ENCODE data around the gene DHDH. TPM values are rescaled to one million over a fixed set of nuclear protein-coding genes. Genes with fewer than 3 reads are reported as not detected.

DHDH gene
- total RNA-seq, 1 donor from 2014 or later = 1.4 TPM

GRCh38 chr19:48966541-48967345 is 33.2 kb downstream of the DHDH start:
- Mint-ChIP-seq H3K27ac (peak overlapping the region; percentile 97), H3K36me3 (peaks cover 23% of the 10 kb centered on the region), H3K9me3 (no peaks in the 10 kb centered on the region), H3K4me3 (peak overlapping the region; percentile 98), H3K4me1 (ENCODE audit: unreplicated experiment) (peaks cover 29% of the 10 kb centered on the region), H3K27me3 (peaks cover 3% of the 10 kb centered on the region)
- no peak for DNase-seq (ENCODE audit: extremely low spot score, unreplicated experiment)
- TF ChIP-seq CTCF (conservative IDR thresholded peaks at IDR 0.05) = no peak

- no peak for DNase-seq (ENCODE audit: extremely low spot score, unreplicated experiment)
- H3K4me3 Mint-ChIP-seq = peak overlapping the region; percentile 98
Measured at GRCh38 chr19:48967346-48968178, 34.1 kb downstream of the DHDH start.

GRCh38 chr19:48968179-48968661 is 34.7 kb downstream of the DHDH start:
- DNase-seq (ENCODE audit: extremely low spot score, unreplicated experiment) = no peak
- H3K4me3 Mint-ChIP-seq = peak overlapping the region; percentile 98

More at GRCh38 chr19:48967346-48968178, 34.1 kb downstream of the DHDH start:
- H3K27ac Mint-ChIP-seq = peak overlapping the region; percentile 97
- H3K27me3 Mint-ChIP-seq = peaks cover 3% of the 10 kb centered on the region
- peaks cover 25% of the 10 kb centered on the region for H3K4me1 Mint-ChIP-seq (ENCODE audit: unreplicated experiment)
- H3K36me3 Mint-ChIP-seq = peaks cover 23% of the 10 kb centered on the region
- no peak for TF ChIP-seq CTCF (conservative IDR thresholded peaks at IDR 0.05)
- H3K9me3 Mint-ChIP-seq = no peaks in the 10 kb centered on the region

GRCh38 chr19:48968813-48969218 is 35.3 kb downstream of the DHDH start:
- no peak for TF ChIP-seq CTCF (conservative IDR thresholded peaks at IDR 0.05)

More at GRCh38 chr19:48968179-48968661, 34.7 kb downstream of the DHDH start:
- Mint-ChIP-seq H3K27ac (peak overlapping the region; percentile 73), H3K9me3 (no peaks in the 10 kb centered on the region), H3K4me1 (ENCODE audit: unreplicated experiment) (peaks cover 25% of the 10 kb centered on the region), H3K36me3 (peaks cover 23% of the 10 kb centered on the region), H3K27me3 (peaks cover 3% of the 10 kb centered on the region)
- no peak for TF ChIP-seq CTCF (conservative IDR thresholded peaks at IDR 0.05)

GRCh38 chr19:48969276-48970138 is 36.0 kb downstream of the DHDH start:
- Mint-ChIP-seq H3K4me3 (no peak overlapping the region), H3K4me1 (ENCODE audit: unreplicated experiment) (peaks cover 13% of the 10 kb centered on the region), H3K9me3 (no peaks in the 10 kb centered on the region), H3K27ac (no peak overlapping the region), H3K36me3 (peaks cover 23% of the 10 kb centered on the region), H3K27me3 (peaks cover 3% of the 10 kb centered on the region)
- DNase-seq (ENCODE audit: extremely low spot score, unreplicated experiment) = no peak
- no peak for TF ChIP-seq CTCF (conservative IDR thresholded peaks at IDR 0.05)

More at GRCh38 chr19:48968813-48969218, 35.3 kb downstream of the DHDH start:
- H3K36me3 Mint-ChIP-seq = peaks cover 23% of the 10 kb centered on the region
- H3K4me3 Mint-ChIP-seq = no peak overlapping the region
- peaks cover 3% of the 10 kb centered on the region for H3K27me3 Mint-ChIP-seq
- no peak overlapping the region for H3K27ac Mint-ChIP-seq
- no peak for DNase-seq (ENCODE audit: extremely low spot score, unreplicated experiment)
- H3K4me1 Mint-ChIP-seq (ENCODE audit: unreplicated experiment) = peaks cover 20% of the 10 kb centered on the region
- no peaks in the 10 kb centered on the region for H3K9me3 Mint-ChIP-seq
